ENCODE measurements around the gene ARHGEF5.
"Not testable (repeated sequence)": the region's sequence is repeated elsewhere in the genome, so short reads cannot be mapped to it uniquely, and the experiment has no call there.

The ARHGEF5 gene

GRCh38 chr7:144356185-144356584 lies 983 bp downstream of the ARHGEF5 start:
- H3K4me3 ChIP-seq (ENCODE audit: low read depth, low read length); H3K36me3 ChIP-seq; H3K27ac ChIP-seq; H3K9me3 ChIP-seq (ENCODE audit: severe bottlenecking); DNase-seq; H3K27me3 ChIP-seq (ENCODE audit: insufficient read depth, low read depth, severe bottlenecking): not testable (repeated sequence)

GRCh38 chr7:144356860-144357259 lies 1.7 kb downstream of the ARHGEF5 start:
- not testable (repeated sequence) for H3K27ac ChIP-seq; H3K4me3 ChIP-seq (ENCODE audit: low read depth, low read length); H3K9me3 ChIP-seq (ENCODE audit: severe bottlenecking); H3K36me3 ChIP-seq; DNase-seq; H3K27me3 ChIP-seq (ENCODE audit: insufficient read depth, low read depth, severe bottlenecking)

GRCh38 chr7:144362061-144362460 lies 6.9 kb downstream of the ARHGEF5 start:
- H3K4me3 ChIP-seq (ENCODE audit: low read depth, low read length); DNase-seq; H3K9me3 ChIP-seq (ENCODE audit: severe bottlenecking); H3K27ac ChIP-seq; H3K27me3 ChIP-seq (ENCODE audit: insufficient read depth, low read depth, severe bottlenecking); H3K36me3 ChIP-seq: not testable (repeated sequence)

GRCh38 chr7:144365523-144365922 lies 10.3 kb downstream of the ARHGEF5 start:
- H3K27ac ChIP-seq; H3K36me3 ChIP-seq; H3K9me3 ChIP-seq (ENCODE audit: severe bottlenecking); DNase-seq; H3K27me3 ChIP-seq (ENCODE audit: insufficient read depth, low read depth, severe bottlenecking); H3K4me3 ChIP-seq (ENCODE audit: low read depth, low read length): not testable (repeated sequence)

GRCh38 chr7:144367250-144367649 lies 12.0 kb downstream of the ARHGEF5 start:
- H3K9me3 ChIP-seq (ENCODE audit: severe bottlenecking); H3K27ac ChIP-seq; H3K36me3 ChIP-seq; H3K27me3 ChIP-seq (ENCODE audit: insufficient read depth, low read depth, severe bottlenecking); DNase-seq; H3K4me3 ChIP-seq (ENCODE audit: low read depth, low read length): not testable (repeated sequence)

- H3K4me3 ChIP-seq (ENCODE audit: low read depth, low read length); H3K9me3 ChIP-seq (ENCODE audit: severe bottlenecking); H3K27ac ChIP-seq; DNase-seq; H3K36me3 ChIP-seq; H3K27me3 ChIP-seq (ENCODE audit: insufficient read depth, low read depth, severe bottlenecking): not testable (repeated sequence)
Measured at GRCh38 chr7:144369221-144369620, 14.0 kb downstream of the ARHGEF5 start.

GRCh38 chr7:144378651-144379050 lies 23.4 kb downstream of the ARHGEF5 start:
- no peak for TF ChIP-seq CTCF (IDR thresholded peaks at IDR 0.05; ENCODE audit: low read depth, low read length)
- no peak overlapping the region for H3K4me3 ChIP-seq (ENCODE audit: low read depth, low read length)
- no peaks in the 10 kb centered on the region for H3K9me3 ChIP-seq (ENCODE audit: severe bottlenecking)
- H3K27ac ChIP-seq, result no peak overlapping the region
- H3K36me3 ChIP-seq, result no peaks in the 10 kb centered on the region
- DNase-seq, result no peak
- H3K27me3 ChIP-seq (ENCODE audit: insufficient read depth, low read depth, severe bottlenecking), result no peaks in the 10 kb centered on the region

GRCh38 chr7:144379776-144380384 lies 24.7 kb downstream of the ARHGEF5 start:
- no peak for DNase-seq
- no peaks in the 10 kb centered on the region for H3K36me3 ChIP-seq
- H3K27ac ChIP-seq, result no peak overlapping the region
- no peak for TF ChIP-seq CTCF (IDR thresholded peaks at IDR 0.05; ENCODE audit: low read depth, low read length)
- no peak overlapping the region for H3K4me3 ChIP-seq (ENCODE audit: low read depth, low read length)
- no peaks in the 10 kb centered on the region for H3K9me3 ChIP-seq (ENCODE audit: severe bottlenecking)
- no peaks in the 10 kb centered on the region for H3K27me3 ChIP-seq (ENCODE audit: insufficient read depth, low read depth, severe bottlenecking)

GRCh38 chr7:144384071-144384470 lies 28.9 kb downstream of the ARHGEF5 start:
- Histone ChIP-seq H3K36me3 (no peaks in the 10 kb centered on the region), H3K27me3 (ENCODE audit: insufficient read depth, low read depth, severe bottlenecking) (no peaks in the 10 kb centered on the region), H3K4me3 (ENCODE audit: low read depth, low read length) (no peak overlapping the region), H3K27ac (no peak overlapping the region), H3K9me3 (ENCODE audit: severe bottlenecking) (no peaks in the 10 kb centered on the region)
- TF ChIP-seq CTCF (IDR thresholded peaks at IDR 0.05; ENCODE audit: low read depth, low read length), result no peak
- no peak for DNase-seq
